Measurements from ENCODE around the gene TUBGCP6. TPM values are rescaled to one million over a fixed set of nuclear protein-coding genes. Genes with fewer than 3 reads are reported as not detected.

Gene TUBGCP6
- total RNA-seq, 2 donors from 2014 or later = 52.3 to 80.1 TPM

GRCh38 chr22:50222508-50222907 is 22.3 kb downstream of the TUBGCP6 start:
- H3K36me3 ChIP-seq = peaks cover 64% of the 10 kb centered on the region

GRCh38 chr22:50221410-50222300 is 23.2 kb downstream of the TUBGCP6 start:
- no peak for ATAC-seq (ENCODE audit: insufficient number of reproducible peaks, low FRiP score, low read depth)
- no peak for DNase-seq (ENCODE audit: low spot score)

More at GRCh38 chr22:50222508-50222907, 22.3 kb downstream of the TUBGCP6 start:
- no peak overlapping the region for H3K27ac ChIP-seq
- TF ChIP-seq, protein P1, sequence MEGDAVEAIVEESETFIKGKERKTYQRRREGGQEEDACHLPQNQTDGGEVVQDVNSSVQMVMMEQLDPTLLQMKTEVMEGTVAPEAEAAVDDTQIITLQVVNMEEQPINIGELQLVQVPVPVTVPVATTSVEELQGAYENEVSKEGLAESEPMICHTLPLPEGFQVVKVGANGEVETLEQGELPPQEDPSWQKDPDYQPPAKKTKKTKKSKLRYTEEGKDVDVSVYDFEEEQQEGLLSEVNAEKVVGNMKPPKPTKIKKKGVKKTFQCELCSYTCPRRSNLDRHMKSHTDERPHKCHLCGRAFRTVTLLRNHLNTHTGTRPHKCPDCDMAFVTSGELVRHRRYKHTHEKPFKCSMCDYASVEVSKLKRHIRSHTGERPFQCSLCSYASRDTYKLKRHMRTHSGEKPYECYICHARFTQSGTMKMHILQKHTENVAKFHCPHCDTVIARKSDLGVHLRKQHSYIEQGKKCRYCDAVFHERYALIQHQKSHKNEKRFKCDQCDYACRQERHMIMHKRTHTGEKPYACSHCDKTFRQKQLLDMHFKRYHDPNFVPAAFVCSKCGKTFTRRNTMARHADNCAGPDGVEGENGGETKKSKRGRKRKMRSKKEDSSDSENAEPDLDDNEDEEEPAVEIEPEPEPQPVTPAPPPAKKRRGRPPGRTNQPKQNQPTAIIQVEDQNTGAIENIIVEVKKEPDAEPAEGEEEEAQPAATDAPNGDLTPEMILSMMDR (IDR thresholded peaks at IDR 0.05) = no peak
- ATAC-seq (ENCODE audit: insufficient number of reproducible peaks, low FRiP score, low read depth) (no peak), DNase-seq (ENCODE audit: low spot score) (no peak)
- H3K4me3 ChIP-seq = no peak overlapping the region
- no peaks in the 10 kb centered on the region for H3K9me3 ChIP-seq
- H3K27me3 ChIP-seq (replicated peaks; ENCODE audit: insufficient read depth) = no peaks in the 10 kb centered on the region
- H3K4me1 ChIP-seq (ENCODE audit: control insufficient read depth in 1 of 2, low read depth in 2 of 2) = no peaks in the 10 kb centered on the region

DNA sequence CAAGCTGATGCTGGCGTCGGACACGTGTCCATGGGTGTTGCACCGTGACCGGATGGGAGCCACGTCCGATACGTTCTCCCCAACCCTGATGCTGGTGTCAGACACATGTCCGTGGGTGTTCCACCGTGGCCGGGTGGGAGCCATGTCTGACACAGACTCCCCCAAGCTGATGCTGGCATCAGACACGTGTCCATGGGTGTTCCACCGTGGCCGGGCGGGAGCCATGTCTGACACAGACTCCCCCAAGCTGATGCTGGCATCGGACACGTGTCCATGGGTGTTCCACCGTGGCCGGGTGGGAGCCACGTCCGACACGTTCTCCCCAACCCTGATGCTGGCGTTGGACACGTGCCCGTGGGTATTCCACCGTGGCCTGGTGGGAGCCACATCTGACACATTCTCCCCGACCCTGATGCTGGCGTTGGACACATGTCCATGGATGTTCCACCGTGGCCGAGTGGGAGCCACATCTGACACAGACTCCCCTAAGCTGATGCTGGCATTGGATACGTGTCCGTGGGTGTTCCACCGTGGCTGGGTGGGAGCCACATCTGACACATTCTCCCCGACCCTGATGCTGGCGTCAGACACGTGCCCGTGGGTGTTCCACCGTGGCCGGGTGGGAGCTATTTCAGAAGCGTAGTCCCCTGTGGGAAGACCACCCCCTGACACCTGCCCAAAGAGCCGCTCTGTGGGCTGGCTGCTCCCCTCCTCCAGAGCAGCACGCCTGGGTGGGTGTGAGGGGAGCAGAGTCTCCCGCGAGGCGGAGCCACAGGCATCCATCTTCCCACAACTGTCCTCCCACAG is 24.0 kb downstream of the TUBGCP6 start:
- DNase-seq (ENCODE audit: low spot score) = no peak
- Histone ChIP-seq H3K27me3 (replicated peaks; ENCODE audit: insufficient read depth) (no peaks in the 10 kb centered on the region), H3K4me1 (ENCODE audit: control insufficient read depth in 1 of 2, low read depth in 2 of 2) (no peaks in the 10 kb centered on the region), H3K36me3 (peaks cover 70% of the 10 kb centered on the region), H3K9me3 (no peaks in the 10 kb centered on the region), H3K27ac (no peak overlapping the region), H3K4me3 (no peak overlapping the region)
- no peak for ATAC-seq (ENCODE audit: insufficient number of reproducible peaks, low FRiP score, low read depth)
- TF ChIP-seq, protein P1 (IDR thresholded peaks at IDR 0.05) = no peak

More at GRCh38 chr22:50221410-50222300, 23.2 kb downstream of the TUBGCP6 start:
- no peaks in the 10 kb centered on the region for H3K27me3 ChIP-seq (replicated peaks; ENCODE audit: insufficient read depth)
- TF ChIP-seq, protein P1 (IDR thresholded peaks at IDR 0.05) = no peak
- H3K4me3 ChIP-seq = no peak overlapping the region
- no peak overlapping the region for H3K27ac ChIP-seq
- no peaks in the 10 kb centered on the region for H3K4me1 ChIP-seq (ENCODE audit: control insufficient read depth in 1 of 2, low read depth in 2 of 2)
- peaks cover 68% of the 10 kb centered on the region for H3K36me3 ChIP-seq
- no peaks in the 10 kb centered on the region for H3K9me3 ChIP-seq

DNA sequence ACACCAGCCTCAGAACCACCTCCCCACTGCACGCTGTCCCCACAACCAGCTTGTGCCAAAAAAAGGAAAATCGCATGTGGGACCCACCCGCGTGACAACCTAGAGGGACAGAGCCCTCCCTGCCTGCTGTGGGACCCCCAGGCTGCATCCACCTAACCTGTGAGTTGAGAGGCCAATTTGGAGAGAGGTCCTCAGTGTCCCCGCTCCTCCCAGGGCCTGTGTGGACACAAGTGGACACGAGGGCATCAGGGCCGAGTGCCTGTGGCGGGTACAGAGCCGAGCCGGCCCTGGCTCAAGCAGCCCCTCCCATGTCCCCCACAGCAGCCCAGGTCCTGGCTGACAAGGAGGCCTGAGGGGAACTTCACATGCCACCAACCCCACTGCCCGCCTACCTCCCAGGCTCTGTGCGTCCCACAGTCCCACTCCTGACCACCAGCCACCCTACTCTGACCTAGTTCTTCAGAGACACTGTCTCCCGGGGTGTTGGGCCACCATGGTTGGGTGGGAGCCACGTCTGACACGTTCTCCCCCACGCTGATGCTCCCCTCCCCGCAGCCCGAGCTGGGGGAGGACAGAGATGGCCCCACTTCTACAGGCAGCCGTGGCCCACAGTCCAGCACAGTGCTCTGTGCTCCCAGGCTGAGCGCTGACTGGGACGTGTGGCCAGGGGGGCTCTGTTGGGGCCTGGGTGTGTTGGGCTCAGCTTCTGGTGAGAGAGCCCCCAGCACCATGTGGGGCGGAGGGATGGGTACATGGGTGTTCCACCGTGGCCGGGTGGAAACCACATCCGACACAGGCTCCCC is 24.8 kb downstream of the TUBGCP6 start:
- no peak for ATAC-seq (ENCODE audit: insufficient number of reproducible peaks, low FRiP score, low read depth)
- TF ChIP-seq, protein P1 (IDR thresholded peaks at IDR 0.05) = no peak
- peaks cover 66% of the 10 kb centered on the region for H3K36me3 ChIP-seq

More for the DNA sequence above, 24.8 kb downstream of the TUBGCP6 start:
- Histone ChIP-seq H3K4me1 (ENCODE audit: control insufficient read depth in 1 of 2, low read depth in 2 of 2) (no peaks in the 10 kb centered on the region), H3K9me3 (no peaks in the 10 kb centered on the region), H3K27ac (no peak overlapping the region), H3K4me3 (no peak overlapping the region), H3K27me3 (replicated peaks; ENCODE audit: insufficient read depth) (no peaks in the 10 kb centered on the region)
- DNase-seq (ENCODE audit: low spot score) = no peak

Measured in thoracic aorta (tissue), 2 donors.